Caco-2 (cell line): ENCODE measurements around the gene ACCSL. TPM values are rescaled to one million over a fixed set of nuclear protein-coding genes. Genes with fewer than 3 reads are reported as not detected.

Experiments
- BruUV-seq: library from RNA; stranded (reverse); fragments of 400-500 nt; replicated peaks from 2 replicates; lab custom pipeline; 2021; lab: Mats Ljungman, UMichigan
- CTCF ChIA-PET: fragments of 300-600 bp; sonication (Branson Sonifier 250); formaldehyde crosslinking; loops from one replicate; lab custom pipeline; 2022; ENCODE audit warnings: antibody characterized with exemption; lab: Charles Lee
- POLR2A ChIA-PET: fragments of 300-600 bp; sonication (Branson Sonifier 250); formaldehyde crosslinking; loops from one replicate; lab custom pipeline; 2022; ENCODE audit warnings: antibody characterized with exemption; lab: Charles Lee
- DNase-seq, 2 experiments: peaks; one replicate each; pipeline versions ENCODE4 v3.0.0 to v3.0.0-alpha.2; 2020 to 2022
- H3K27me3 ChIP-seq: replicated peaks from 2 replicates; pipeline ENCODE4 v1.6.0; 2011; ENCODE audit warnings: low read length; ENCODE audit not compliant: control insufficient read depth, insufficient read depth
- H3K36me3 ChIP-seq: 2 replicates; pipeline ENCODE4 v1.5.1; 2011; ENCODE audit warnings: low read length; ENCODE audit not compliant: control insufficient read depth, insufficient read depth
- H3K4me1 ChIP-seq: fragments of 250-450 bp; sonication (Bioruptor Pico); 2 replicates; pipeline ENCODE4 v1.5.1; 2020; ENCODE audit warnings: mild to moderate bottlenecking
- H3K4me3 ChIP-seq: 2 replicates; pipeline ENCODE4 v1.5.1; 2011; ENCODE audit warnings: low read depth, mild to moderate bottlenecking, control low read depth, low read length
- H3K9me3 ChIP-seq: fragments of 250-450 bp; sonication (Bioruptor Pico); 2 replicates; pipeline ENCODE4 v1.5.1; 2020; ENCODE audit warnings: mild to moderate bottlenecking, moderate library complexity
- H3K27ac Mint-ChIP-seq: one replicate; pipeline ENCODE4 v1.8.0; 2022; ENCODE audit warnings: mixed read lengths; ENCODE audit not compliant: unreplicated experiment
- H3K27me3 Mint-ChIP-seq: one replicate; pipeline ENCODE4 v1.8.0; 2022; ENCODE audit warnings: mixed read lengths; ENCODE audit not compliant: insufficient read depth, unreplicated experiment
- H3K36me3 Mint-ChIP-seq: one replicate; pipeline ENCODE4 v1.8.0; 2022; ENCODE audit warnings: mild to moderate bottlenecking, mixed read lengths; ENCODE audit not compliant: insufficient read depth, unreplicated experiment
- H3K4me1 Mint-ChIP-seq: one replicate; pipeline ENCODE4 v1.8.0; 2022; ENCODE audit warnings: low read depth, mixed read lengths; ENCODE audit not compliant: unreplicated experiment
- H3K4me3 Mint-ChIP-seq: one replicate; pipeline ENCODE4 v1.8.0; 2022; ENCODE audit warnings: mild to moderate bottlenecking, moderate library complexity, mixed read lengths; ENCODE audit not compliant: unreplicated experiment
- H3K9me3 Mint-ChIP-seq: one replicate; pipeline ENCODE4 v1.8.0; 2022; ENCODE audit warnings: mixed read lengths; ENCODE audit not compliant: unreplicated experiment
- intact Hi-C: fragments of 100-400 bp; cut with micrococcal nuclease; formaldehyde crosslinking; loops from one replicate; pipeline ENCODE4 v1.10.0; 2022; ENCODE audit not compliant: unreplicated experiment
- total RNA-seq: library from RNA; stranded (reverse); gene quantifications from 2 replicates; pipeline ENCODE4 v1.2.3, GENCODE V29; 2022
- TF ChIP-seq, protein P1 (sequence below), 2 experiments: fragments of 200-600 bp in 1 of 2; IDR thresholded peaks; 1 replicate in 1 of 2; 2 replicates in 1 of 2; pipeline versions ENCODE4 v1.5.1 to v1.8.0; 2011 to 2022; ENCODE audit warnings: antibody characterized with exemption in 1 of 2, control low read depth in 1 of 2, inconsistent platforms in 1 of 2, low read depth in 1 of 2, low read length in 1 of 2, mild to moderate bottlenecking in 1 of 2, moderate library complexity in 1 of 2; ENCODE audit not compliant: insufficient read depth in 1 of 2, severe bottlenecking in 1 of 2, unreplicated experiment in 1 of 2

The ACCSL gene
- total RNA-seq, 1 experiment from 2014 or later = not detected

DNA sequence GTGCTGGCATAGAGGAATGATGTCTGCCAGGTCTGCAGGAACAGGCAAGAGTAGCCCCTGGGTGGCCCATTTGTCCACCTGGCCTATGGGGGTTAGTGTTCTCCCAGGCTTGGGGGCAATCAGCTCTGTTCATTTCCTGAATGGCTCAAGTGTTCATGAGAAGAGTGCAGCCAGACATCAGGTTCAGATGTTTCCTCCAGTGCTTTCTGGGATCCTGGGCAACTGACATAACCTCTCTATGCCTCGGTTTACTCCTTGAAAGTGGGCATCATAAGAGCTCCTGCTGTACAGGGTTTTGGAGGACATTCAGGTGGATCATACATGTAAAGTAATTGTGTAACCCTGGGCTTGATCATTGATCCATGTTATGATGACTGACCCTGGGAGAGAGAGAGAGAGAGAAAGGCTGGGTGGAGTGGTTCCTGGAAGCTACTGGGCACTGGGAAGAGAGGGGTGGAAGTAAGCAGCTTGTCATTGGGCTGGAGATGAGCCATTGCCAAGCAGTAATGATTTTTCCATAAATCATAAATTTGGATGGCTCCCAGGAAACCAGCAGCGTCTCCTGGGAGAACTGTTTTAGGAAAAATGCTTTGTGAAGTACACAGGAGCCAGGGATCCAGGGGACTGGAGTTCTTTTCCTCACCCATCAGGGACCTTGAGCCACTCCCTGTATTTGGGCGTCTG lies 30.2 kb upstream of the ACCSL start:
- BruUV-seq = no TSS peak
- no peaks in the 10 kb centered on the region for H3K9me3 ChIP-seq
- POLR2A ChIA-PET = no interaction called here
- no peak overlapping the region for H3K4me3 ChIP-seq
- Mint-ChIP-seq H3K4me3 (no peak overlapping the region), H3K36me3 (no peaks in the 10 kb centered on the region), H3K27ac (no peak overlapping the region), H3K4me1 (no peaks in the 10 kb centered on the region), H3K9me3 (peaks cover 17% of the 10 kb centered on the region), H3K27me3 (peaks cover 11% of the 10 kb centered on the region)
- H3K27me3 ChIP-seq = no peaks in the 10 kb centered on the region
- CTCF ChIA-PET = no interaction called here
- no peaks in the 10 kb centered on the region for H3K36me3 ChIP-seq
- no peak for DNase-seq
- H3K4me1 ChIP-seq = no peaks in the 10 kb centered on the region
- TF ChIP-seq, protein P1, sequence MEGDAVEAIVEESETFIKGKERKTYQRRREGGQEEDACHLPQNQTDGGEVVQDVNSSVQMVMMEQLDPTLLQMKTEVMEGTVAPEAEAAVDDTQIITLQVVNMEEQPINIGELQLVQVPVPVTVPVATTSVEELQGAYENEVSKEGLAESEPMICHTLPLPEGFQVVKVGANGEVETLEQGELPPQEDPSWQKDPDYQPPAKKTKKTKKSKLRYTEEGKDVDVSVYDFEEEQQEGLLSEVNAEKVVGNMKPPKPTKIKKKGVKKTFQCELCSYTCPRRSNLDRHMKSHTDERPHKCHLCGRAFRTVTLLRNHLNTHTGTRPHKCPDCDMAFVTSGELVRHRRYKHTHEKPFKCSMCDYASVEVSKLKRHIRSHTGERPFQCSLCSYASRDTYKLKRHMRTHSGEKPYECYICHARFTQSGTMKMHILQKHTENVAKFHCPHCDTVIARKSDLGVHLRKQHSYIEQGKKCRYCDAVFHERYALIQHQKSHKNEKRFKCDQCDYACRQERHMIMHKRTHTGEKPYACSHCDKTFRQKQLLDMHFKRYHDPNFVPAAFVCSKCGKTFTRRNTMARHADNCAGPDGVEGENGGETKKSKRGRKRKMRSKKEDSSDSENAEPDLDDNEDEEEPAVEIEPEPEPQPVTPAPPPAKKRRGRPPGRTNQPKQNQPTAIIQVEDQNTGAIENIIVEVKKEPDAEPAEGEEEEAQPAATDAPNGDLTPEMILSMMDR (IDR thresholded peaks at IDR 0.05; ENCODE audit: insufficient read depth in 1 of 2, low read depth in 1 of 2, low read length in 1 of 2, severe bottlenecking in 1 of 2, unreplicated experiment in 1 of 2) = no peak
- intact Hi-C loops = no loop called here

DNA sequence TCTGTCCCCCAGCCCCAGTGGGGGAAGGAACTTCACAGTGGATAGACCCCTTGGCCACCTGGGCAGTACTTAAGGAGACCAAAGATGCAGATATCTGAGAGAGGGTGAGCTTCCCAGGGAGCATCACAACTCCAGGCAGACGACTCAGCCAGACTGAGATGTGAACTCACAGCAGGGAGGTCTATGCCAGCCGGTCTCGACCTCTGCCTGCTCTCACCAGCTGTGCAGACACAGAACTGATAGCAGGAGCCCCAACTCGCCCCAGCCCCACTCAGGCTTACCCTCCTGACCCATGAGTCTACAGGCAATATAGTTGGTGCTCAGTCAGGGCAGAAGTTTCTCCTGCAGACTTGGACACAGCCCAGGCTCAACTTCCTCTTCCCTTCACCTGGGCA lies 29.7 kb upstream of the ACCSL start:
- peaks cover 11% of the 10 kb centered on the region for H3K27me3 Mint-ChIP-seq
- no TSS peak for BruUV-seq
- H3K4me1 Mint-ChIP-seq = no peaks in the 10 kb centered on the region
- H3K27ac Mint-ChIP-seq = no peak overlapping the region
- ChIA-PET POLR2A (no interaction called here), CTCF (no interaction called here)
- TF ChIP-seq, protein P1 (IDR thresholded peaks at IDR 0.05; ENCODE audit: insufficient read depth in 1 of 2, low read depth in 1 of 2, low read length in 1 of 2, severe bottlenecking in 1 of 2, unreplicated experiment in 1 of 2) = no peak
- no peaks in the 10 kb centered on the region for H3K4me1 ChIP-seq
- no peak for DNase-seq
- intact Hi-C loops = no loop called here
- no peak overlapping the region for H3K4me3 ChIP-seq
- H3K27me3 ChIP-seq = no peaks in the 10 kb centered on the region
- no peaks in the 10 kb centered on the region for H3K9me3 ChIP-seq
- H3K36me3 ChIP-seq = no peaks in the 10 kb centered on the region
- H3K36me3 Mint-ChIP-seq = no peaks in the 10 kb centered on the region
- peaks cover 22% of the 10 kb centered on the region for H3K9me3 Mint-ChIP-seq
- no peak overlapping the region for H3K4me3 Mint-ChIP-seq

DNA sequence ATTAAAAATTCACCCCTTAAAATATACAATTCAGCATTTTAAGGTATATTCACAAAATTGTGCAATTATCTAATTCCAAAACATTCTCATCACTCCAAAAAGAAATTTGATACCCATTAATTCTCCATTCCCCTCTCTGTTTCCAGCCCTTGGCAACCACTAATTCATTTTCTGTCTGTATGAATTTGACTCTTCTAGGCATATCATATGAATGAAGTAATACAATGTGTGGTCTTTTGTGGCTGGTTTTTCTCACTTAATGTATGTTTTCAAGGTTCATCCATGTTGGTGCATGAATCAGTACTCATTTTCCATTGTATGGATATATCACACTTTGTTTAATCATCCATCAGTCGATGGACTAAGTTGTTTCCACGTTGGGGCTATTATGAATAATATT lies 29.0 kb upstream of the ACCSL start:
- TF ChIP-seq, protein P1 (IDR thresholded peaks at IDR 0.05; ENCODE audit: insufficient read depth in 1 of 2, low read depth in 1 of 2, low read length in 1 of 2, severe bottlenecking in 1 of 2, unreplicated experiment in 1 of 2) = no peak
- no peak overlapping the region for H3K4me3 Mint-ChIP-seq
- Histone ChIP-seq H3K9me3 (no peaks in the 10 kb centered on the region), H3K36me3 (no peaks in the 10 kb centered on the region), H3K4me1 (no peaks in the 10 kb centered on the region), H3K27me3 (no peaks in the 10 kb centered on the region), H3K4me3 (no peak overlapping the region)
- H3K4me1 Mint-ChIP-seq = no peaks in the 10 kb centered on the region
- H3K9me3 Mint-ChIP-seq = peaks cover 28% of the 10 kb centered on the region
- no peak for DNase-seq
- POLR2A ChIA-PET = no interaction called here
- no peak overlapping the region for H3K27ac Mint-ChIP-seq
- intact Hi-C loops = no loop called here
- no peaks in the 10 kb centered on the region for H3K36me3 Mint-ChIP-seq
- H3K27me3 Mint-ChIP-seq = peaks cover 14% of the 10 kb centered on the region
- BruUV-seq = no TSS peak
- CTCF ChIA-PET = no interaction called here
